GM12865 (cell line): ENCODE data around the gene WNT6.

Source experiments
- DNase-seq: peaks from one replicate; pipeline ENCODE4 v3.0.0; 2010; ENCODE audit warnings: low read depth
- H3K4me3 ChIP-seq: 2 replicates; pipeline ENCODE4 v1.5.1; 2011; ENCODE audit warnings: mild to moderate bottlenecking, low read depth, low read length, control low read depth
- CTCF ChIP-seq: IDR thresholded peaks from 2 replicates; pipeline ENCODE4 v1.5.1; 2011; ENCODE audit warnings: low read length, control low read depth, low read depth, inconsistent platforms; ENCODE audit not compliant: insufficient read depth; ENCODE audit errors: missing control alignments

The WNT6 gene

GRCh38 chr2:218870984-218871344, 11.4 kb downstream of the WNT6 start:
- H3K4me3 ChIP-seq = no peak overlapping the region
- no peak for TF ChIP-seq CTCF
- DNase-seq = no peak

GRCh38 chr2:218871345-218872302, 12.0 kb downstream of the WNT6 start:
- H3K4me3 ChIP-seq = peak overlapping the region; percentile 32
- no peak for DNase-seq
- no peak for TF ChIP-seq CTCF

GRCh38 chr2:218872645-218873358, 13.2 kb downstream of the WNT6 start:
- DNase-seq = no peak
- no peak overlapping the region for H3K4me3 ChIP-seq
- TF ChIP-seq CTCF = no peak

- no peak overlapping the region for H3K4me3 ChIP-seq
- no peak for TF ChIP-seq CTCF
- peak; percentile 44 for DNase-seq
Observed at GRCh38 chr2:218873359-218874194, 14.0 kb downstream of the WNT6 start.

GRCh38 chr2:218875692-218876246, 16.2 kb downstream of the WNT6 start:
- no peak overlapping the region for H3K4me3 ChIP-seq
- no peak for TF ChIP-seq CTCF
- DNase-seq = no peak

GRCh38 chr2:218876562-218877219, 17.1 kb downstream of the WNT6 start:
- H3K4me3 ChIP-seq = no peak overlapping the region
- peak; percentile 78 for DNase-seq
- peak; percentile 94 for TF ChIP-seq CTCF
